WTC11 (cell line): ENCODE results near the gene ATL3. TPM values are rescaled to one million over a fixed set of nuclear protein-coding genes. Genes with fewer than 3 reads are reported as not detected.

Experiments
- ATAC-seq: fragments of 200-7000 bp; cut with Tn5 transposase; 2 replicates; pipeline ENCODE4 v1.10.0; 2021; ENCODE audit warnings: mild to moderate bottlenecking, moderate library complexity
- CTCF ChIA-PET: fragments of 300-600 bp; sonication (Branson Sonifier 250); formaldehyde crosslinking; loops from one replicate; lab custom pipeline; 2021; ENCODE audit warnings: antibody characterized with exemption; lab: Charles Lee
- POLR2A ChIA-PET: fragments of 350-600 bp; sonication (Branson Sonifier 250); formaldehyde crosslinking; loops from one replicate; lab custom pipeline; 2021; ENCODE audit warnings: antibody characterized with exemption; lab: Charles Lee
- DNase-seq: peaks from one replicate; pipeline ENCODE4 v3.0.0; 2021; ENCODE audit warnings: low spot score
- H3K27ac Mint-ChIP-seq: 2 replicates; pipeline ENCODE4 v1.8.0; 2021; ENCODE audit warnings: mixed read lengths
- H3K27me3 Mint-ChIP-seq: 2 replicates; pipeline ENCODE4 v1.8.0; 2021; ENCODE audit warnings: low read depth, mild to moderate bottlenecking, moderate library complexity, mixed read lengths
- H3K36me3 Mint-ChIP-seq: 2 replicates; pipeline ENCODE4 v1.8.0; 2021; ENCODE audit warnings: mixed read lengths
- H3K4me1 Mint-ChIP-seq: 2 replicates; pipeline ENCODE4 v1.8.0; 2022; ENCODE audit warnings: mixed read lengths
- H3K4me3 Mint-ChIP-seq: 2 replicates; pipeline ENCODE4 v1.8.0; 2021; ENCODE audit warnings: mild to moderate bottlenecking, moderate library complexity, mixed read lengths
- H3K9me3 Mint-ChIP-seq: 2 replicates; pipeline ENCODE4 v1.8.0; 2021; ENCODE audit warnings: mixed read lengths
- AFF4 ChIP-seq: sonication (generic); formaldehyde crosslinking; IDR thresholded peaks from 2 replicates; pipeline ENCODE4 v1.8.1; 2023; ENCODE audit warnings: mild to moderate bottlenecking, missing genetic modification reagents, borderline replicate concordance
- CBFB ChIP-seq: sonication (generic); formaldehyde crosslinking; IDR thresholded peaks from 2 replicates; pipeline ENCODE4 v1.8.1; 2022; ENCODE audit warnings: mild to moderate bottlenecking, low read depth, missing genetic modification reagents
- ETV6 ChIP-seq: sonication (generic); formaldehyde crosslinking; IDR thresholded peaks from 2 replicates; pipeline ENCODE4 v1.8.1; 2022; ENCODE audit warnings: mild to moderate bottlenecking, missing genetic modification reagents
- FOXJ3 ChIP-seq: sonication (generic); formaldehyde crosslinking; IDR thresholded peaks from 2 replicates; pipeline ENCODE4 v1.9.0; 2021; ENCODE audit warnings: missing genetic modification reagents, mild to moderate bottlenecking, borderline replicate concordance
- FOXP4 ChIP-seq: sonication (generic); formaldehyde crosslinking; IDR thresholded peaks from 2 replicates; pipeline ENCODE4 v1.8.0; 2022; ENCODE audit warnings: mild to moderate bottlenecking, missing genetic modification reagents
- GABPB1 ChIP-seq: sonication (generic); formaldehyde crosslinking; IDR thresholded peaks from 2 replicates; pipeline ENCODE4 v1.8.1; 2023; ENCODE audit warnings: mild to moderate bottlenecking, missing genetic modification reagents
- JAZF1 ChIP-seq: fragments of 250-450 bp; sonication (Bioruptor Pico); IDR thresholded peaks from 2 replicates; pipeline ENCODE4 v1.9.0; 2021; ENCODE audit warnings: moderate library complexity, mild to moderate bottlenecking, inconsistent platforms
- MLX ChIP-seq: sonication (generic); formaldehyde crosslinking; IDR thresholded peaks from 2 replicates; pipeline ENCODE4 v1.8.1; 2023; ENCODE audit warnings: mild to moderate bottlenecking, missing genetic modification reagents, moderate library complexity
- RORB ChIP-seq: fragments of 250-450 bp; sonication (Bioruptor Pico); IDR thresholded peaks from 2 replicates; pipeline ENCODE4 v1.9.0; 2021; ENCODE audit warnings: mild to moderate bottlenecking
- USF1 ChIP-seq: sonication (generic); formaldehyde crosslinking; IDR thresholded peaks from 2 replicates; pipeline ENCODE4 v1.8.0; 2022; ENCODE audit warnings: mild to moderate bottlenecking, missing genetic modification reagents
- USF2 ChIP-seq: sonication (generic); formaldehyde crosslinking; IDR thresholded peaks from 2 replicates; pipeline ENCODE4 v1.8.1; 2023; ENCODE audit warnings: mild to moderate bottlenecking, missing genetic modification reagents, moderate library complexity
- ZNF317 ChIP-seq: sonication (generic); formaldehyde crosslinking; IDR thresholded peaks from 2 replicates; pipeline ENCODE4 v1.8.1; 2023; ENCODE audit warnings: low read depth, mild to moderate bottlenecking, moderate library complexity, missing genetic modification reagents, borderline replicate concordance
- ZNF512 ChIP-seq: sonication (generic); formaldehyde crosslinking; IDR thresholded peaks from 2 replicates; pipeline ENCODE4 v1.8.1; 2022; ENCODE audit warnings: missing genetic modification reagents, borderline replicate concordance
- ZNF671 ChIP-seq: fragments of 250-450 bp; sonication (Bioruptor Pico); IDR thresholded peaks from 2 replicates; pipeline ENCODE4 v1.8.0; 2021; ENCODE audit warnings: mild to moderate bottlenecking
- total RNA-seq: library from RNA; stranded (reverse); gene quantifications from 3 replicates; pipeline ENCODE4 v1.2.3, GENCODE V29; 2021
- TF ChIP-seq, protein P1 (sequence below): sonication (generic); formaldehyde crosslinking; IDR thresholded peaks from 2 replicates; pipeline ENCODE4 v1.8.0; 2022; ENCODE audit warnings: mild to moderate bottlenecking, missing genetic modification reagents
- TF ChIP-seq, protein P2 (sequence below): sonication (generic); formaldehyde crosslinking; IDR thresholded peaks from 2 replicates; pipeline ENCODE4 v1.8.1; 2022; ENCODE audit warnings: low read depth, missing genetic modification reagents, borderline replicate concordance
- TF ChIP-seq, protein P3 (sequence below): fragments of 200-600 bp; IDR thresholded peaks from 2 replicates; pipeline ENCODE4 v1.8.0; 2022; ENCODE audit warnings: antibody characterized with exemption

Gene ATL3
- total RNA-seq, 1 experiment from 2014 or later: 32.1 TPM

GRCh38 chr11:63673579-63673978 lies 2.4 kb upstream of the ATL3 start:
- no peak for TF ChIP-seq FOXJ3 (CRISPR knock-in tag)
- no peak for TF ChIP-seq ZNF512 (CRISPR knock-in tag)
- no peak for TF ChIP-seq MLX (CRISPR knock-in tag)
- no peak for TF ChIP-seq CBFB
- TF ChIP-seq USF1 (CRISPR knock-in tag): no peak
- TF ChIP-seq, protein P1, sequence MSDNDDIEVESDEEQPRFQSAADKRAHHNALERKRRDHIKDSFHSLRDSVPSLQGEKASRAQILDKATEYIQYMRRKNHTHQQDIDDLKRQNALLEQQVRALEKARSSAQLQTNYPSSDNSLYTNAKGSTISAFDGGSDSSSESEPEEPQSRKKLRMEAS (CRISPR knock-in tag): no peak
- no peak for TF ChIP-seq ZNF671 (CRISPR knock-in tag)
- no peaks in the 10 kb centered on the region for H3K36me3 Mint-ChIP-seq
- no peak overlapping the region for H3K4me3 Mint-ChIP-seq
- H3K9me3 Mint-ChIP-seq: no peaks in the 10 kb centered on the region; the same call in 1 of the 2 replicates
- no peak for ATAC-seq
- no peak for DNase-seq
- ChIA-PET POLR2A (interaction anchor here (0.6 kb wide), 1 partner anchor 11 kb away, joined by 3 read pairs; no protein-coding TSS in a partner anchor), CTCF (no interaction called here)
- no peak overlapping the region for H3K27ac Mint-ChIP-seq
- H3K27me3 Mint-ChIP-seq: peaks cover 18% of the 10 kb centered on the region
- peaks cover 14% of the 10 kb centered on the region for H3K4me1 Mint-ChIP-seq

- H3K4me1 Mint-ChIP-seq: peaks cover 18% of the 10 kb centered on the region
- no peak overlapping the region for H3K4me3 Mint-ChIP-seq
- H3K9me3 Mint-ChIP-seq: no peaks in the 10 kb centered on the region; the same call in 1 of the 2 replicates
- H3K27ac Mint-ChIP-seq: no peak overlapping the region
- no peaks in the 10 kb centered on the region for H3K36me3 Mint-ChIP-seq
- DNase-seq (no peak), ATAC-seq (no peak)
- POLR2A ChIA-PET: interaction anchor here (0.6 to 4.8 kb wide), 2 partner anchors 9 to 12 kb away, joined by 3 to 27 read pairs; partner anchors contain the start of gene RTN3
- CTCF ChIA-PET: no interaction called here
- TF ChIP-seq, protein P2, sequence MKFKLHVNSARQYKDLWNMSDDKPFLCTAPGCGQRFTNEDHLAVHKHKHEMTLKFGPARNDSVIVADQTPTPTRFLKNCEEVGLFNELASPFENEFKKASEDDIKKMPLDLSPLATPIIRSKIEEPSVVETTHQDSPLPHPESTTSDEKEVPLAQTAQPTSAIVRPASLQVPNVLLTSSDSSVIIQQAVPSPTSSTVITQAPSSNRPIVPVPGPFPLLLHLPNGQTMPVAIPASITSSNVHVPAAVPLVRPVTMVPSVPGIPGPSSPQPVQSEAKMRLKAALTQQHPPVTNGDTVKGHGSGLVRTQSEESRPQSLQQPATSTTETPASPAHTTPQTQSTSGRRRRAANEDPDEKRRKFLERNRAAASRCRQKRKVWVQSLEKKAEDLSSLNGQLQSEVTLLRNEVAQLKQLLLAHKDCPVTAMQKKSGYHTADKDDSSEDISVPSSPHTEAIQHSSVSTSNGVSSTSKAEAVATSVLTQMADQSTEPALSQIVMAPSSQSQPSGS: no peak
- no peak for TF ChIP-seq ETV6
- peak; percentile 94 for TF ChIP-seq GABPB1 (CRISPR knock-in tag)
- peaks cover 18% of the 10 kb centered on the region for H3K27me3 Mint-ChIP-seq
These were observed 1.9 kb upstream of the ATL3 start for GRCh38 chr11:63672936-63673539.

DNA sequence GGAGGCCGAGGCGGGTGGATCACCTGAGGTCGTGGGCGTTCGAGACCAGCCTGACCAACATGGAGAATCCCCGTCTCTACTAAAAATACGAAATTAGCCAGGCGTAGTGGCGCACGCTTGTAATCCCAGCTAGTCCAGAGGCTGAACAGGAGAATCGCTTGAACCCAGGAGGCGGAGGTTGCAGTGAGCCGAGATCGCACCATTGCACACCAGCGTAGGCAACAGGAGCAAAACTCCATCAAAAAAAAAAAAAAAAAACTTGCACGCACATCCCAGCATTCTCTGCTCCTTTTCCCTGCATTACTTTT lies 934 bp upstream of the ATL3 start:
- Mint-ChIP-seq H3K9me3 (no peaks in the 10 kb centered on the region; the same call in 1 of the 2 replicates), H3K4me1 (peaks cover 22% of the 10 kb centered on the region), H3K36me3 (no peaks in the 10 kb centered on the region), H3K27ac (no peak overlapping the region), H3K27me3 (peaks cover 18% of the 10 kb centered on the region), H3K4me3 (peak overlapping the region; percentile 43)
- POLR2A ChIA-PET: interaction anchor here (4.8 kb wide), 1 partner anchor 10 kb away, joined by 27 read pairs; the partner anchor contains the start of gene RTN3
- ATAC-seq: no peak
- DNase-seq: no peak
- CTCF ChIA-PET: interaction anchor here (0.7 to 2.6 kb wide), 4 partner anchors 9 to 189 kb away, joined by 3 to 25 read pairs (median 8); partner anchors contain the start of gene RTN3
- no peak for TF ChIP-seq RORB (CRISPR knock-in tag)
- TF ChIP-seq, protein P3, sequence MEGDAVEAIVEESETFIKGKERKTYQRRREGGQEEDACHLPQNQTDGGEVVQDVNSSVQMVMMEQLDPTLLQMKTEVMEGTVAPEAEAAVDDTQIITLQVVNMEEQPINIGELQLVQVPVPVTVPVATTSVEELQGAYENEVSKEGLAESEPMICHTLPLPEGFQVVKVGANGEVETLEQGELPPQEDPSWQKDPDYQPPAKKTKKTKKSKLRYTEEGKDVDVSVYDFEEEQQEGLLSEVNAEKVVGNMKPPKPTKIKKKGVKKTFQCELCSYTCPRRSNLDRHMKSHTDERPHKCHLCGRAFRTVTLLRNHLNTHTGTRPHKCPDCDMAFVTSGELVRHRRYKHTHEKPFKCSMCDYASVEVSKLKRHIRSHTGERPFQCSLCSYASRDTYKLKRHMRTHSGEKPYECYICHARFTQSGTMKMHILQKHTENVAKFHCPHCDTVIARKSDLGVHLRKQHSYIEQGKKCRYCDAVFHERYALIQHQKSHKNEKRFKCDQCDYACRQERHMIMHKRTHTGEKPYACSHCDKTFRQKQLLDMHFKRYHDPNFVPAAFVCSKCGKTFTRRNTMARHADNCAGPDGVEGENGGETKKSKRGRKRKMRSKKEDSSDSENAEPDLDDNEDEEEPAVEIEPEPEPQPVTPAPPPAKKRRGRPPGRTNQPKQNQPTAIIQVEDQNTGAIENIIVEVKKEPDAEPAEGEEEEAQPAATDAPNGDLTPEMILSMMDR: no peak
- TF ChIP-seq ZNF317 (CRISPR knock-in tag): no peak
- TF ChIP-seq JAZF1 (CRISPR knock-in tag): no peak
- no peak for TF ChIP-seq FOXP4 (CRISPR knock-in tag)
- no peak for TF ChIP-seq USF2 (CRISPR knock-in tag)
- TF ChIP-seq AFF4 (CRISPR knock-in tag): no peak
